GM12865 (cell line): ENCODE measurements around the gene CEP89.

Experiments used
- DNase-seq: peaks from one replicate; pipeline ENCODE4 v3.0.0; 2010; ENCODE audit warnings: low read depth
- H3K4me3 ChIP-seq: 2 replicates; pipeline ENCODE4 v1.5.1; 2011; ENCODE audit warnings: mild to moderate bottlenecking, low read depth, low read length, control low read depth
- TF ChIP-seq, protein P1 (sequence below): IDR thresholded peaks from 2 replicates; pipeline ENCODE4 v1.5.1; 2011; ENCODE audit warnings: low read length, control low read depth, low read depth, inconsistent platforms; ENCODE audit not compliant: insufficient read depth; ENCODE audit errors: missing control alignments

The CEP89 gene

DNA sequence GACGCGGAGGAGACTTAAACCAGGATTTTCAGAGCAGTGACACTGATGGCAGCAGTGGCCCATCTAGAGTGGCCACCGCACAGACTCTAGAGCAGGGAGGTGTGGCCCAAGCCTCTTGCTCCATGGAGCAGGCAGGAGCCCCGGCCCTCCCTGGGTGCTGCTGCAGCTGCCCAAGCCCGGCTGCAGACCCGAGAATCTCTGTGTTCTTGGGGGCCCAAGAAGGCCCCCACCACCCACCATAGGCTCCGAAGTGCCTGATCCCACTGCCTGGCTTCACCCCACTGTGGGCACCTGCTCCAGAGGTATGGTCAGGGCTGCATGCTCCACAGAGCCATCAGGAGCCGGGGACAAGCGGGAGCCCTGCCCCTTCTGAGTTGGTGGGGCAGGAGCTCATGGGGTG, 36.1 kb downstream of the CEP89 start:
- TF ChIP-seq, protein P1, sequence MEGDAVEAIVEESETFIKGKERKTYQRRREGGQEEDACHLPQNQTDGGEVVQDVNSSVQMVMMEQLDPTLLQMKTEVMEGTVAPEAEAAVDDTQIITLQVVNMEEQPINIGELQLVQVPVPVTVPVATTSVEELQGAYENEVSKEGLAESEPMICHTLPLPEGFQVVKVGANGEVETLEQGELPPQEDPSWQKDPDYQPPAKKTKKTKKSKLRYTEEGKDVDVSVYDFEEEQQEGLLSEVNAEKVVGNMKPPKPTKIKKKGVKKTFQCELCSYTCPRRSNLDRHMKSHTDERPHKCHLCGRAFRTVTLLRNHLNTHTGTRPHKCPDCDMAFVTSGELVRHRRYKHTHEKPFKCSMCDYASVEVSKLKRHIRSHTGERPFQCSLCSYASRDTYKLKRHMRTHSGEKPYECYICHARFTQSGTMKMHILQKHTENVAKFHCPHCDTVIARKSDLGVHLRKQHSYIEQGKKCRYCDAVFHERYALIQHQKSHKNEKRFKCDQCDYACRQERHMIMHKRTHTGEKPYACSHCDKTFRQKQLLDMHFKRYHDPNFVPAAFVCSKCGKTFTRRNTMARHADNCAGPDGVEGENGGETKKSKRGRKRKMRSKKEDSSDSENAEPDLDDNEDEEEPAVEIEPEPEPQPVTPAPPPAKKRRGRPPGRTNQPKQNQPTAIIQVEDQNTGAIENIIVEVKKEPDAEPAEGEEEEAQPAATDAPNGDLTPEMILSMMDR, result no peak
- H3K4me3 ChIP-seq, result no peak overlapping the region
- no peak for DNase-seq

DNA sequence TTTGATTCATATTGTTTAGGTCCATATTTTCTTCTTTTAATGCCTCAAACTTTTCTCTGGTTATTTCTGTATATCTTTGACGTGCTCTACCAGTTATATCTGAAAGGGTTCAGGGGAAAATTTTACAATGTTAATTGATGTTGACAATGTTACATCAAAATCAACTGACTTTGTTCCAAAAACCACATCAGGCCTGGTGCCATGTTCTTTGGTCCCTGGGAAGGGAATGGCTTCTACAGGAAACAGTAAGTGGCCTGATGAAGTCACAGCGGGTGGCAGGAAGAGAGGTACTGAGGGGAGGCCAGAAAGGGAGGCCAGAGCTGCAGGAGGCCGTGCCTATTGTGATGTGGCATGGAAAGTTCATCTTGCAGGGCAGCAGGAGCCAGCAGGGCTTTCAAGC, 38.2 kb downstream of the CEP89 start:
- no peak overlapping the region for H3K4me3 ChIP-seq
- TF ChIP-seq, protein P1, result no peak
- DNase-seq, result no peak

DNA sequence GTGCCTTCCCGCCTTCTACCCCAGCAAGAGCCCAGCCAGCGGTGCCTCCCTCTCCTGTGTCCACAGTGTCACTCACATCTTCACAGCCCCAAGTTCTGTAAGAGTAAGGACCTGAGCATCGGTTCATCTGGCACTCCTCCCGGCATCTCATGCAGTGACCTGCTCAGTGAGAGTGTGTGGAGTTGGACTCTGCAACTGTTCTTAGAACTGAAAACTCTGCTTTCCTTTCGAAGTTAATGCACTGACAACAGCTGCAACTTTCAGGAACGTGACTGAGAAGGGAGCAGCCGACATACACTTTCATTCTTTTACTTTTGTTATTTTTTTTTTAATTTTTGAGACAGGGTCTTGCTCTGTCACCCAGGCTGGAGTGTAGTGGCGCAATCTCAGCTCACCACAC, 41.2 kb downstream of the CEP89 start:
- no peak for DNase-seq
- H3K4me3 ChIP-seq, result no peak overlapping the region
- TF ChIP-seq, protein P1, result no peak

DNA sequence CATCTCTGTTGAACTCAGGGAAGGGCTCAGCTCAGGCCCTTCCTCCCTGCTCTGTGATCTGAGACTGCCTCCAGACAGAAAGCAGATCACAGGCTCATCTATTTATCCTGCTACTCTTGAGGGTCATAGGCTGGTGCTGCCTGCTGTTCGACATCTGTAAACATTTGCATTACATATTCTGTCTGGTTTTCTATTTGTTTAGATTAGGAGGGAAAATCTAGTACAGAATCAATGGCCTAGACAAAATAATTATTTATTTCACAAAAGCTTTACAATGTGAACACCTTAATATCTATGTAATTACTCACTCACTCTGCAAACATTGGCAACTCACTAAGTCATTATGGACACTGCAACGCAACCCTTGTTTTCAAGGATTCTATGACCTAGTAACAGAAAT, 43.0 kb downstream of the CEP89 start:
- DNase-seq, result no peak

DNA sequence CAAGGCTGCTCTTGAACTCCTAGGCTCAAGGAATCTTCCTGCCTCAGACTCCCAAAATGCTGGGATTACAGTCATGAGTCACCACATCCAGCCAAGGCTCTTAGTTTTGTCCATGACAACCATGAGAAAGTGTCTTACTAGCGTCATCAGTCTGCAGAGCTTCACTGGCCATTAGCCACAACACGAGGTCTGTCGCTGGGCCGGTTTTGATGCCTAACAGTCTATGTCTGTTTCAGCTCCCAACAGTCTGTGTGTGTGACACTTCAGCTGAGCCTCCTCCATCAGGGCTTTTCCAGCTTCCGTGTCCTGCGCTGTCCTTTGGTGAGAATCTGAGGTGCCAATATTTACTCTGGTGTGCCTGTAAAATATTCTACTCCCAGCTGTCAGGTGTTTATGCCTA, 47.6 kb downstream of the CEP89 start:
- H3K4me3 ChIP-seq, result no peak overlapping the region
- no peak for DNase-seq
- TF ChIP-seq, protein P1, result no peak

More for the DNA sequence above, 43.0 kb downstream of the CEP89 start:
- TF ChIP-seq, protein P1, result no peak
- no peak overlapping the region for H3K4me3 ChIP-seq

DNA sequence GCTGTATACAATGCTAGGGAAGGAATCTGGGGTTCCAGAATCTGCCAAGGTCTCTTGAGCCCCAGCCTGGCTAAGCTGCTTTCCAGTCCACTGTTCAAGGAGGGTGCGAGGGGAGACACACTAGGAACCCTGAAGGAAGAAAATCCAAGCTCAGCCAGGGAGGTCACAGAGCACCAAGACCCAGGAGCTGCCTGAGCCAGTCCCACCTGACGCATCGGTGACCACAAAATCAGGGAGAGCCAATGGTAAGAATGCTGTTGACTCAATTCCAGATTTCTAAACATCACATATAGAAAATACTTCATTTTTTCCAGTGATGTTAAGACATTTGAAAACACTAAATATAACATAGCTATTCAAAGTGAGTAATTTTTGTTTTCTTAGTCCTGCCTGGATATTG, 50.1 kb downstream of the CEP89 start:
- TF ChIP-seq, protein P1, result no peak
- no peak overlapping the region for H3K4me3 ChIP-seq
- no peak for DNase-seq

DNA sequence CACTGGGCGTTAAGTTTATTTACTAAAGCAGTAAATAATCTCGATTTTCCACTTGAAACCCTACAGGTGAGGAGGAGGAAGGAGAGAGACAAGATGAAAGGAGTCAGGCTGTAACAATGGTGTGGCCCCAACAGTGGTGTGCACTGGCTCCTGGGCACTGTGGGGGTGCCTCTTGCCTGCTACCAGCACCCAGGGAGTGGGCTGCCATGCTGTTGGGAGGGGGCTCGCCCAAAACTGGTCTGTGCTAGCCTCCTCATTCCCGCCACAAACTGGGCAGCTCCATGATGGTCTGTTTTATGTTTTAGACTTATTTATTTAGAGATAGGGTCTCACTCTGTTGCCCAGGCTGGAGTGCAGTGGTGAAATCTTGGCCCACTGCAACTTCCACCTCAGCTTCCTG, 52.4 kb downstream of the CEP89 start:
- TF ChIP-seq, protein P1, result no peak
- DNase-seq, result no peak
- H3K4me3 ChIP-seq, result no peak overlapping the region
